Large intestine (tissue), 3 donors: Measurements from ENCODE around the gene HERC6. TPM values are rescaled to one million over a fixed set of nuclear protein-coding genes. Genes with fewer than 3 reads are reported as not detected.
"Not testable (repeated sequence)": the region's sequence is repeated elsewhere in the genome, so short reads cannot be mapped to it uniquely, and the experiment has no call there.

ENCODE experiments used
- DNase-seq, 2 donors: peaks; one replicate each; pipeline versions ENCODE4 v3.0.0 to v3.0.0-alpha.2; 2013
- H3K27ac ChIP-seq: one replicate; pipeline ENCODE4 v1.5.1; 2013; ENCODE audit warnings: low read length
- H3K27me3 ChIP-seq: 2 replicates; pipeline ENCODE4 v1.6.1; 2013; ENCODE audit warnings: low read length; ENCODE audit not compliant: control insufficient read depth, insufficient read depth
- H3K36me3 ChIP-seq: 2 replicates; pipeline ENCODE4 v1.6.1; 2013; ENCODE audit warnings: low read length; ENCODE audit not compliant: control insufficient read depth, insufficient read depth
- H3K4me1 ChIP-seq: one replicate; pipeline ENCODE4 v1.6.1; 2013; ENCODE audit warnings: low read length; ENCODE audit not compliant: control insufficient read depth, insufficient read depth
- H3K4me3 ChIP-seq: one replicate; pipeline ENCODE4 v1.5.1; 2013; ENCODE audit warnings: low read length
- H3K9me3 ChIP-seq: one replicate; pipeline ENCODE4 v1.6.1; 2013; ENCODE audit warnings: mild to moderate bottlenecking, low read depth, low read length, moderate library complexity; ENCODE audit not compliant: control insufficient read depth
- WGBS: methylation state at CpG from one replicate; pipeline ENCODE4 v1.1.5; 2013; ENCODE audit warnings: low lambda C conversion rate; ENCODE audit not compliant: insufficient coverage; 5-methylcytosine and 5-hydroxymethylcytosine counted together
- polyA plus RNA-seq: library from polyadenylated mRNA; unstranded; fragments of 120-200 nt; gene quantifications from one replicate; pipeline ENCODE4 v1.2.1, GENCODE V29; 2013

The HERC6 gene
- polyA plus RNA-seq, 1 donor: 10.8 TPM

GRCh38 chr4:88445252-88445651, 66.6 kb downstream of the HERC6 start:
- Histone ChIP-seq H3K4me1 (no peaks in the 10 kb centered on the region), H3K27me3 (no peaks in the 10 kb centered on the region), H3K9me3 (no peaks in the 10 kb centered on the region), H3K27ac (no peak overlapping the region), H3K4me3 (no peak overlapping the region), H3K36me3 (peaks cover 11% of the 10 kb centered on the region)
- DNase-seq: no peak
- no CpG with 5 or more reads among the region's 4 CpGs for WGBS

- H3K4me3 ChIP-seq: no peak overlapping the region
- H3K27me3 ChIP-seq: no peaks in the 10 kb centered on the region
- no peaks in the 10 kb centered on the region for H3K4me1 ChIP-seq
- DNase-seq: no peak
- no peak overlapping the region for H3K27ac ChIP-seq
- peaks cover 11% of the 10 kb centered on the region for H3K36me3 ChIP-seq
- 72% methylated on average over 2 of the region's 3 CpGs for WGBS
- H3K9me3 ChIP-seq: no peaks in the 10 kb centered on the region
These were observed 67.5 kb downstream of the HERC6 start for GRCh38 chr4:88446124-88446523.

- Histone ChIP-seq H3K4me3 (no peak overlapping the region), H3K36me3 (peaks cover 6% of the 10 kb centered on the region), H3K27me3 (no peaks in the 10 kb centered on the region), H3K4me1 (no peaks in the 10 kb centered on the region), H3K27ac (no peak overlapping the region), H3K9me3 (no peaks in the 10 kb centered on the region)
- DNase-seq: no peak
- WGBS: no CpG with 5 or more reads among the region's 5 CpGs
These were observed 68.9 kb downstream of the HERC6 start for GRCh38 chr4:88447371-88448095.

GRCh38 chr4:88448211-88448765, 69.6 kb downstream of the HERC6 start:
- DNase-seq, H3K9me3 ChIP-seq, H3K27me3 ChIP-seq, H3K27ac ChIP-seq, H3K4me3 ChIP-seq, H3K4me1 ChIP-seq, H3K36me3 ChIP-seq: not testable (repeated sequence)
- no CpG with 5 or more reads among the region's 7 CpGs for WGBS

GRCh38 chr4:88448889-88449288, 70.2 kb downstream of the HERC6 start:
- no peaks in the 10 kb centered on the region for H3K9me3 ChIP-seq
- no peak overlapping the region for H3K27ac ChIP-seq
- H3K4me1 ChIP-seq: no peaks in the 10 kb centered on the region
- no peaks in the 10 kb centered on the region for H3K27me3 ChIP-seq
- no peak overlapping the region for H3K4me3 ChIP-seq
- no peaks in the 10 kb centered on the region for H3K36me3 ChIP-seq
- DNase-seq: no peak

- Histone ChIP-seq H3K36me3 (no peaks in the 10 kb centered on the region), H3K27ac (no peak overlapping the region), H3K4me3 (no peak overlapping the region), H3K27me3 (no peaks in the 10 kb centered on the region), H3K4me1 (no peaks in the 10 kb centered on the region), H3K9me3 (no peaks in the 10 kb centered on the region)
- DNase-seq: no peak
These were observed 70.6 kb downstream of the HERC6 start for GRCh38 chr4:88449290-88449689.

- no peak overlapping the region for H3K27ac ChIP-seq
- H3K9me3 ChIP-seq: no peaks in the 10 kb centered on the region
- WGBS: no CpG with 5 or more reads among the region's 2 CpGs
- H3K4me1 ChIP-seq: peaks cover 2% of the 10 kb centered on the region
- H3K4me3 ChIP-seq: no peak overlapping the region
- no peaks in the 10 kb centered on the region for H3K36me3 ChIP-seq
- peaks cover 3% of the 10 kb centered on the region for H3K27me3 ChIP-seq
- DNase-seq: no peak
These were observed 72.6 kb downstream of the HERC6 start for GRCh38 chr4:88451205-88451604.

- H3K9me3 ChIP-seq: no peaks in the 10 kb centered on the region
- no peak for DNase-seq
- no peaks in the 10 kb centered on the region for H3K36me3 ChIP-seq
- H3K27me3 ChIP-seq: peaks cover 17% of the 10 kb centered on the region
- H3K4me1 ChIP-seq: peaks cover 2% of the 10 kb centered on the region
- no peak overlapping the region for H3K27ac ChIP-seq
- H3K4me3 ChIP-seq: no peak overlapping the region
- no CpG with 5 or more reads among the region's 2 CpGs for WGBS
These were observed 74.3 kb downstream of the HERC6 start for GRCh38 chr4:88452912-88453311.

- H3K27ac ChIP-seq: no peak within 1 kb of the TSS
- H3K4me3 ChIP-seq: peak within 1 kb of the TSS; percentile 61
- H3K36me3 ChIP-seq: no peaks in the 10 kb centered on the region
- WGBS: 0% methylated on average over 4 of the region's 57 CpGs
- peak; percentile 90 to 98 for DNase-seq
- H3K4me1 ChIP-seq: peaks cover 2% of the 10 kb centered on the region
- peaks cover 20% of the 10 kb centered on the region for H3K27me3 ChIP-seq
- no peaks in the 10 kb centered on the region for H3K9me3 ChIP-seq
These were observed 78.1 kb downstream of the HERC6 start, which contains the start of gene HERC5 for GRCh38 chr4:88456670-88457306. HERC5 (plus strand) TSS chr4:88457119; CDS start chr4:88457270, 151 bp downstream.

- H3K27ac ChIP-seq: no peak overlapping the region
- WGBS: 30% methylated on average over 2 of the region's 75 CpGs
These were observed 78.9 kb downstream of the HERC6 start for GRCh38 chr4:88457307-88458103.

More at GRCh38 chr4:88457307-88458103, 78.9 kb downstream of the HERC6 start:
- Histone ChIP-seq H3K4me1 (peaks cover 2% of the 10 kb centered on the region), H3K36me3 (no peaks in the 10 kb centered on the region), H3K4me3 (peak overlapping the region; percentile 61), H3K27me3 (peaks cover 20% of the 10 kb centered on the region), H3K9me3 (no peaks in the 10 kb centered on the region)
- peak; percentile 4 to 10 for DNase-seq
